HG03378 (cell line): ENCODE measurements around the gene TAF1C.
"Not testable (repeated sequence)": the region's sequence is repeated elsewhere in the genome, so short reads cannot be mapped to it uniquely, and the experiment has no call there.

Source experiments
- ATAC-seq: cut with Tn5 transposase; IDR thresholded peaks from one replicate; pipeline ENCODE4 v1.9.1; 2021; ENCODE audit warnings: mild to moderate bottlenecking, moderate library complexity; ENCODE audit not compliant: unreplicated experiment

TAF1C gene

GRCh38 chr16:84212631-84213030 lies 25.8 kb upstream of the TAF1C start:
- no peak for ATAC-seq

GRCh38 chr16:84212154-84212553 lies 25.3 kb upstream of the TAF1C start:
- ATAC-seq, result no peak

- ATAC-seq, result no peak
Measured at GRCh38 chr16:84209989-84210388, 23.1 kb upstream of the TAF1C start.

- no peak for ATAC-seq
Measured at GRCh38 chr16:84207879-84208278, 21.0 kb upstream of the TAF1C start.

- no peak for ATAC-seq
Measured at GRCh38 chr16:84207251-84207650, 20.4 kb upstream of the TAF1C start.

GRCh38 chr16:84205976-84206691 lies 19.3 kb upstream of the TAF1C start:
- ATAC-seq, result no peak

- ATAC-seq, result not testable (repeated sequence)
Measured at GRCh38 chr16:84205123-84205522, 18.3 kb upstream of the TAF1C start.

- ATAC-seq, result not testable (repeated sequence)
Measured at GRCh38 chr16:84204551-84204950, 17.7 kb upstream of the TAF1C start.

GRCh38 chr16:84199861-84200260 lies 13.0 kb upstream of the TAF1C start:
- ATAC-seq, result no peak

GRCh38 chr16:84199097-84199496 lies 12.2 kb upstream of the TAF1C start:
- no peak for ATAC-seq

- ATAC-seq, result no peak
Measured at GRCh38 chr16:84198401-84198800, 11.5 kb upstream of the TAF1C start.

- no peak for ATAC-seq
Measured at GRCh38 chr16:84197466-84198128, 10.7 kb upstream of the TAF1C start.

- no peak for ATAC-seq
Measured at GRCh38 chr16:84196727-84197394, 10.0 kb upstream of the TAF1C start.

GRCh38 chr16:84196101-84196500 lies 9.2 kb upstream of the TAF1C start:
- no peak for ATAC-seq

GRCh38 chr16:84195201-84196093 lies 8.6 kb upstream of the TAF1C start:
- ATAC-seq, result no peak

GRCh38 chr16:84194470-84195200 lies 7.8 kb upstream of the TAF1C start:
- ATAC-seq, result no peak

- ATAC-seq, result no peak
Measured at GRCh38 chr16:84194018-84194417, 7.2 kb upstream of the TAF1C start.

GRCh38 chr16:84193480-84193879 lies 6.6 kb upstream of the TAF1C start:
- no peak for ATAC-seq

- no peak for ATAC-seq
Measured at GRCh38 chr16:84191466-84191865, 4.6 kb upstream of the TAF1C start.

GRCh38 chr16:84190731-84191388 lies 4.0 kb upstream of the TAF1C start, which contains the start of gene ADAD2:
Gene ADAD2 (plus strand): TSS chr16:84191157. CDS start chr16:84191231, 74 bp downstream.
- ATAC-seq, result no peak
